ENCODE data around the gene TCP11L2. TPM values are rescaled to one million over a fixed set of nuclear protein-coding genes. Genes with fewer than 3 reads are reported as not detected.

The TCP11L2 gene
- total and polyA plus RNA-seq, 2 of the 8 experiments (the other 6 are each of a cell fraction or from before 2014, with no cell fraction given) = 2.1 to 7.1 TPM

- TF ChIP-seq RAD21 (IDR thresholded peaks at IDR 0.05 in 1 of 2, conservative IDR thresholded peaks at IDR 0.05 in 1 of 2; ENCODE audit: low read depth in 2 of 2, low read length in 2 of 2) = no peak
Observed at GRCh38 chr12:106387848-106388377, 85.4 kb downstream of the TCP11L2 start (continued).
